GM21528 (cell line): ENCODE data around the gene EIF2B2.
"Not testable (repeated sequence)": the region's sequence is repeated elsewhere in the genome, so short reads cannot be mapped to it uniquely, and the experiment has no call there.

Source experiments
- ATAC-seq: cut with Tn5 transposase; IDR thresholded peaks from one replicate; pipeline ENCODE4 v1.9.1; 2021; ENCODE audit warnings: mild to moderate bottlenecking, moderate library complexity; ENCODE audit not compliant: unreplicated experiment, low FRiP score

Gene EIF2B2

DNA sequence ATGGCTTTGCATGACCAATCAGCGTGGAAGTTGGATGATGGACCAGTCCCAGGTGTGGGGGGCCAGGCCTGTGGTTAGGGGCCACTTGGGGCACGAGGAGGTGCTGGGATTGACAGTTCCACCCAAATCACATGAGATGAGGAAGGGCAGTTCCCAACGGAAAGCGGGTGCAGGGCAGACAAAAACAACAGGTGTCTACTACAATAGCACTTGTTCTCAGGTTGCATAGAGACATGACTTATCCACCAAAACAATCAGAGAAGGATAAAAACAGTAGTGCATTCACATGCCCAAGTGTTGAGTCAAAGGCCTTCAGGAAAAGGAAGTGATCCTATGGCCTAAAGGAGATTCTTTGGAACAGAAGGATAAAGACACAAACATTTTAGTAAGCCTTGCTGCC is 14.6 kb upstream of the EIF2B2 start:
- ATAC-seq, result no peak

GRCh38 chr14:74988993-74989392 is 13.7 kb upstream of the EIF2B2 start:
- no peak for ATAC-seq

DNA sequence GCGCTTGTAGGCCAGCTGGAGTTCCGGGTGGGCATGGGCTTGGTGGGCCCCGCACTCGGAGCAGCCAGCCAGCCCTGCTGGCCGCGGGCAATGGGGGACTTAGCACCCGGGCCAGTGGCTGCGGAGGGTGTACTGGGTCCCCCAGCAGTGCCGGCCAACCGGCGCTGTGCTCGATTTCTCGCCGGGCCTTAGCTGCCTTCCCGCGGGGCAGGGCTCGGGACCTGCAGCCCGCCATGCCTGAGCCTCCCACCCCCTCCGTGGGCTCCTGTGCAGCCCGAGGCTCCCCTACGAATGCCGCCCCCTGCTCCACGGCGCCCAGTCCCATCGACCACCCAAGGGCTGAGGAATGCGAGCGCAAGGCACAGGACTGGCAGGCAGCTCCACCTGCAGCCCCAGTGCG is 8.5 kb upstream of the EIF2B2 start:
- ATAC-seq, result not testable (repeated sequence)

- ATAC-seq, result not testable (repeated sequence)
Observed at GRCh38 chr14:74995781-74996180, 6.9 kb upstream of the EIF2B2 start.

GRCh38 chr14:75001261-75001660 is 1.5 kb upstream of the EIF2B2 start:
- no peak for ATAC-seq

DNA sequence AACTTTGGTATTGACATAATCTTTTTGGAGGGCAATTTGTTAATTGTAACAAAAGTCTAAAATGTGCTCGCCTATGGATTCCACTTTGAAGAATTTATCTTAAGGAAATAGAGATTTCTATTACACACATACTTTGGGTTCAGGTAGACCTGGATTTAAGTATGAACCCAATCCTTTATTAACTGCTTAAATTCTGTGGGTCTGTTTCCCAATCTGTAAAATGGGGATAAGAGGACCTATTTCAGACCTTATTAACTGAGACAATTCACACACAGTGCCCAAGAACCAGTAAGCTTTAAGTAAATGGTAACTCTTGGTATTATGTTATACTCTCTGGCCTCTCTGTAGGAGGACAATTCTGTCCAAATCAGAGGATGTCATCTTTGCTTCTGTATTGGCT is 822 bp upstream of the EIF2B2 start:
- ATAC-seq, result no peak

DNA sequence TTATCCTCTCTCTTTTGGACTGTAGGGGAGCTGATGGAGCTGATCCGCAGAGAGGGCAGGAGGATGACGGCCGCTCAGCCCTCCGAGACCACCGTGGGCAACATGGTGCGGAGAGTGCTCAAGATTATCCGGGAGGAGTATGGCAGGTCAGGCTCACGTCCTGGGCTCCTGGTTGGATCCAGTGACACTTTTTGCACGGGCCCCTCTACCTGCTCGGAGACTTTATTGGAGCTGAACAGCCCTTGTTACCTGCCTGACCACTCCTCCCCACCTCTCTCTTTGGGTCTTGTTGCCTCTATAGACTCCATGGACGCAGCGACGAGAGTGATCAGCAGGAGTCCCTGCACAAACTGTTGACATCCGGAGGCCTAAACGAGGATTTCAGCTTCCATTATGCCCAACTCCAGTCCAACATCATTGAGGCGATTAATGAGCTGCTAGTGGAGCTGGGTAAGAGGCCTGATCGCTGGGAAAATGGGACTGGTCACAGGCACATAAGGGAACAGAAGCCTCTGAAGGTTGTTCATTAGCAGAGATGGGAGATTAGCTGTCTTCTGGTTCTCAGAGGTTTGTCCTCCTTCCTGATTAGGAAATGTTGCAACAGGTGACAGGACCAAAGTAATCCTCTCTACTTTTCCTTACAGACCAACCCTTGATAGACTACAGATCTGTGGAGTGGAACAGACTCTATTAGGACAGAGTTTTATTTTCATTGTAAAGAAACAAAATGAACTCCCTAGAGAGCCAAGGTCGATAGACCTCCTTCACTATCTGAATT is 718 bp downstream of the EIF2B2 start:
- ATAC-seq, result peak; percentile 15

DNA sequence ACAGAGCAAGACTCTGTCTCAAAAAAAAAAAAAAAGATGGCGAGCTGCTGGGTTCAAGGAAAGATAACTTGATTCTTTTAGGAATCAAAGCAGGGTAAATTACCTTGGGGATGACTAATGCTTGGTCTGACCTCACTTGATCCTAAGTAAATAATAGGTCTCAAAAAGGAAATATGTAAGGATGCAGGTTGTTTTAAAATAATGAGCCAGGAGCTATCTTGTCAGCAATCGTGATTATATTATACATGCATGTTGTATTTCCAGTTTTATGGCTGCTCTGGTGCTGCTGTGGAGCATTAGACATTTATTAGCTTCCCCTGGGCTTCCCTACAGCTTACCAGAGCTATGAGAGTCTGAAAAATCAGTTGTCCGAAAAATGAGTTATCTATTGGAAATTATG is 2.6 kb downstream of the EIF2B2 start:
- ATAC-seq, result no peak

GRCh38 chr14:75009176-75009575 is 6.5 kb downstream of the EIF2B2 start:
- no peak for ATAC-seq

GRCh38 chr14:75010472-75011093 is 7.9 kb downstream of the EIF2B2 start:
- ATAC-seq, result no peak

DNA sequence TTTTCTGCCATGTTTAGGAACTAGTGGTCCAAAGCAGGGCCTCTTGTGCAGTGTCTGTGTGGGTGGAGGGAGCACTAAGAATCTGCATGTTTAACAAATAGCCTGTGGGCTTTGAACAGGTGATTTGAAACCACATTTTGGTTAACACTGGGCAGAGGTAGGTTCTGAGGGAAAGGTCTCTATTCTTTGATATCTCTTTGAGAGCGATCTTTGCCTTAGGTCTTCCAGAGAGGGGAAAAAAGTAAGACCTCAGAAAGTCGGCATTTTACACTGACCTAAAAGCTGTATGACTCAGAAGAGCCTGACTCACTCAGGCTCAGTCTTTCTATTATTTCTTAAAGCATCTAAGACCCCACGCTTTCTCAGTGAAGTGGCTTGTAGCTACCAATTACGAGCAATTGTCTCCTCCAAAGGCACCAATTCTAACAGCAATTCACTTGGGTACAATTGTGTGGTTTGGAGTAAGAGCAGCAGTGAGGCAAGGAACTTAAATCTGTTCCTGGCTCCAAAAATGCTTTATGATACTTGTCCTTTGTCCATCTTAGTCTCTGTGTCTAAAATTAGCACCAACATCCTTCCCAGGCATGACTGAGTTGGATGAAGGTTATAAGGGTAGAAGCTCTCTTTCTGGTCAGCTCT is 8.8 kb downstream of the EIF2B2 start:
- no peak for ATAC-seq

DNA sequence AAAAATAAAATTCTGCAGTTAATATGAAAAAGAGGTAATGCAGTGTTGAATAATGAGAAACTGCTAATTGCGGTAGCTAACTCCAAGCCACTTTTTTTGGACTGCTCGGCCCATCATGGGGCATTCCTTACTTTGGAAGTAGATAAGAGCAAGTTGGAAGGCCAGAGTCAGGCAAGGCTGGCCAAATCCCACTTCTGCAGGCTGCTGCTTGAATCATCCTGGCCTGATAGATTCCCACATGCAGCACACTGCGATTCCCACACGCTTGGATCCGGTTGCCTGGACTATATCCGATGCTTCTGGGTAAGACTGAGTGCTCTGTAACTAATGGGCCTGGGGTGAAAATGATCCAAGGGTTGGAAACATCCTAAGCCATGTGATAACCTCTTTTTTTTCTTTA is 10.6 kb downstream of the EIF2B2 start:
- no peak for ATAC-seq

DNA sequence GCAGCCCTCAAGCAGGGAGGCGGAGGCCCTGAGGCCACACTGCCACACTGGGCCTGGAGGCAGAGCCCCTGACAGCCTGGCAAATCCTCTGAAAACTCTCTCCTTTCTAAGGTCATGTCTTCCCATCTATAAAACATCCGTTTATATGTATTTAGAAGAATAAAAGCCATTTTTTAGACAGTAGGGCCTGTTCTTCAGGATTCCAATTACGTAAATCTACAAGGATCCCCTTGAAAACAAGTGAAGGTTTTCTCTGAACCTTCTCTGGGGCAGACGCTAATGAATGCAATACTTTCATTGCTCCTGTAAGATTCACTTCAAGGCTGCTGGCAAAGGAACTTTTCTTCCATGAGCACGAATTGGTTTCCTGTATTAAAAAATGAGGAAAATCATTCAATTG is 12.8 kb downstream of the EIF2B2 start:
- ATAC-seq, result no peak

DNA sequence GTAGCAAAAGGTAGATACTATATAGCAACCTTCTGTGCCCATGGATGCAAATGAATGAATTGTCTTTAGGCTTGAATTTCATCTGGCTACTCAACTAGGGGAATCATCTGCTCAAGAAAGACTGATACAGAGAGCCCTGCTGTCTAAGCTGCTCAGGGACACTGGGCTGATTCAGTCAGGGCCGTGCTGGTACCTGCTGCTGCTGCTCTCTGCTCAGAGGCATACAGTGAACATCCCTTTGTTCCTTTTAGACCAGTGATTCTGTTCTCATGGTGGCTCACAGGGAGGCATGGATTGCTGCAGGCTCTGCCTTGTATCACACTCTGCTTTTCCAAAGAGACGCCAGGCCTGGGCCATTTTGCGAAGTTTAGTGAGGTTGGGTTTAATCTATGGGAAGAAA is 14.1 kb downstream of the EIF2B2 start:
- no peak for ATAC-seq

GRCh38 chr14:75018694-75019093 is 16.0 kb downstream of the EIF2B2 start:
- no peak for ATAC-seq

- no peak for ATAC-seq
Observed at GRCh38 chr14:75022655-75023054, 19.9 kb downstream of the EIF2B2 start.

GRCh38 chr14:75023108-75023507 is 20.4 kb downstream of the EIF2B2 start:
- no peak for ATAC-seq

GRCh38 chr14:75025082-75025481 is 22.4 kb downstream of the EIF2B2 start:
- no peak for ATAC-seq

DNA sequence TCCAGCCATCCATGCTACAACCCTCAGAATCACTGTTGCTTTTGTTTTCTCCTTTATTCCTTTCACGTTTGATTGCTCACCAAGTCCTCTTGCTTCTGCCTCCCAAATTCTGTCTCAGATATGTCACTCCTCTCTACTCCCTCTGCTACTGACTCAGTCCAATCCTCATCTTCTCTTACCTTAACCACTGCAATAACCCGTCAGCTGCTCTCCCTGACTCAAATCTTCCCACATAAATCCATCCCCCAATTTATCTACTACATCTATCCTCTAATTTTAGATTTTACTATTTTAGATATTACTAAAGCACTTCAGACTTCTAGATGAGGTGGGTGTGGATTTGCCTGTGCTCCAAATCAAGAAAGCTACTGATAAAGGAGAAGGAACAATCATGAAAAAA is 23.2 kb downstream of the EIF2B2 start:
- no peak for ATAC-seq

GRCh38 chr14:75030147-75030546 is 27.4 kb downstream of the EIF2B2 start:
- no peak for ATAC-seq

- ATAC-seq, result no peak
Observed at GRCh38 chr14:75032939-75033338, 30.2 kb downstream of the EIF2B2 start.

GRCh38 chr14:75040507-75040906 is 37.8 kb downstream of the EIF2B2 start:
- no peak for ATAC-seq
